ENCODE measurements around the gene GFY. TPM values are rescaled to one million over a fixed set of nuclear protein-coding genes. Genes with fewer than 3 reads are reported as not detected.

Gene GFY
- total RNA-seq, 1 donor from 2014 or later: not detected

DNA sequence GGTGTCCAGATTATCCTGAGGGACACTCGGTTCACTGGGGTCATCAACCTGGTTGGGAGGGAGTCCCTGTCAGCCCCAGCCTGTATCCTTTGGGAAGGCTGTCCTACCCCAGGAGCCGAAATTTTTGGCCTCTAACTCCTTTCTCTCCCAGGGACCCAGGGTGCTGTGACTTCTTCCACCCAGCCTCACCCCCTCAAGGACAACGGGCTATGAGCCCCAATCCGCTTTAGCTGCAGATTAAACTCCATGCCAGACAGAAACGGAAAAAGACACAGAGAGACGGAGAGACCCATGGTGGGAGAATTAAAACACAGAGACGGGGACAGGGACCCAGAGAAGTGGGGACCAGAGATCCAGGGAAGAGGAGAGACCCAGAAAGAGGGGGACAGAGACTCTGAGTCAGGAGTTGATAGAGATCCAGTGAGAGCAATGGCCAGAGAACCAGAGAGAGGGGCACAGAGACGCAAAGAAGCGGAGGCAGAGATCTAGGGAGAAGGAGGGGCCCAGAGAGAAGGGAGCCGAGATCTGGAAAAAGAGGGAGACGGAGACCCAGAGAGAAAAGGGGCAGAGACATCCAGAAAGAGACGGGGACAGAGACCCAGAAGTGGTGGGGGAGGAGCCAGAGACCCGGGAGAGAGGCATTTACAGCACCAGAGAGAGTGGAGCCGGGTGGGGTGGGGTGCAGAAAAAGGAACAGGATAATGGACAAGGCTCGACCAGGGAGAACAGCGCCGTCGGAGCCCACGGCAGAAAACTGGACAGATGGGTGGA, 15.4 kb downstream of the GFY start:
- Mint-ChIP-seq H3K27ac (ENCODE audit: unreplicated experiment) (no peak overlapping the region), H3K27me3 (ENCODE audit: low read depth) (peaks cover 84% of the 10 kb centered on the region), H3K4me3 (peak overlapping the region; percentile 60), H3K36me3 (ENCODE audit: low read depth) (no peaks in the 10 kb centered on the region), H3K4me1 (peaks cover 19% of the 10 kb centered on the region), H3K9me3 (no peaks in the 10 kb centered on the region)
- TF ChIP-seq, protein P1, sequence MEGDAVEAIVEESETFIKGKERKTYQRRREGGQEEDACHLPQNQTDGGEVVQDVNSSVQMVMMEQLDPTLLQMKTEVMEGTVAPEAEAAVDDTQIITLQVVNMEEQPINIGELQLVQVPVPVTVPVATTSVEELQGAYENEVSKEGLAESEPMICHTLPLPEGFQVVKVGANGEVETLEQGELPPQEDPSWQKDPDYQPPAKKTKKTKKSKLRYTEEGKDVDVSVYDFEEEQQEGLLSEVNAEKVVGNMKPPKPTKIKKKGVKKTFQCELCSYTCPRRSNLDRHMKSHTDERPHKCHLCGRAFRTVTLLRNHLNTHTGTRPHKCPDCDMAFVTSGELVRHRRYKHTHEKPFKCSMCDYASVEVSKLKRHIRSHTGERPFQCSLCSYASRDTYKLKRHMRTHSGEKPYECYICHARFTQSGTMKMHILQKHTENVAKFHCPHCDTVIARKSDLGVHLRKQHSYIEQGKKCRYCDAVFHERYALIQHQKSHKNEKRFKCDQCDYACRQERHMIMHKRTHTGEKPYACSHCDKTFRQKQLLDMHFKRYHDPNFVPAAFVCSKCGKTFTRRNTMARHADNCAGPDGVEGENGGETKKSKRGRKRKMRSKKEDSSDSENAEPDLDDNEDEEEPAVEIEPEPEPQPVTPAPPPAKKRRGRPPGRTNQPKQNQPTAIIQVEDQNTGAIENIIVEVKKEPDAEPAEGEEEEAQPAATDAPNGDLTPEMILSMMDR (conservative IDR thresholded peaks at IDR 0.05): no peak
- DNase-seq (ENCODE audit: low read depth, low spot score): no peak

DNA sequence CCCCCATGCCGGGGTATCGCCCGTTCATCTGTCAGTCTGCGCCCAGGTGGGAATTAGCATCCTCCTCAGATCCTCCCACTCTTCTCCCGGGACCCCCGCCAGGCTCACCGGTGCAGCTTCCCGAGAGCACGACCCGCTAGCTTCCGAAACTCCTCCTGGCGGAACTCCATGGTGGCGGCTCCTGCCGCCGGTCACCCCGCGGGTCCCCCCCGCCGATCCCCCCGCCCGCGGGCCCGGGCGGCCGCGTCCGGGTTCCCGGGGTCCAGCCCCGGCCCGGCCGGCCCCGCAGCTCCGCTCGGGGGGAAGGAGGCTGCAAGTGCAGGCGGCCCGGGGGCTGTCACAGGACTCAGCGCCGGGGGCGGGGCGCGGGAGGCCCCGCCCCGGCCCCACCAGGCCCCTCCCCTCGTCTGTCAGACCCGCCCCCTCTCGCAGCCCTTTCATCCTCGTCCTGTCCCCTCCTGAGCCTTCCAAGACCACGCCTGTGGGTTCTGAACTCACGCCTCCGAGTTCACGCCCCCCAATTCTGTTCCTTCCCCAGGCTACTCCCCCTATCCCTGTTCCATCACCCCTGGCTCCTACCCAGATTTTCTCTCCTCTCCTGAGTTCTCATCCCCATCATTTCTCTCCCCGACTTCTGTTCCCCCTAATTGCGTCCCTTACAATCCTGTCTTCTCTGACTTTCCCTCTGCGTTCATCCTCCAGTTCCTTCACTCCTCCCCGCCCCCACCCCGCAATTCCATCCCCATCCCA, 16.2 kb downstream of the GFY start, which contains the start of gene SLC17A7:
Gene SLC17A7 (minus strand): TSS at position 318 of the 750 bp plus-strand sequence. CDS start 148 bp downstream, at position 170.
- peak within 1 kb of the TSS; percentile 86 for H3K4me3 Mint-ChIP-seq
- H3K27ac Mint-ChIP-seq (ENCODE audit: unreplicated experiment): no peak within 1 kb of the TSS
- no peaks in the 10 kb centered on the region for H3K9me3 Mint-ChIP-seq
- DNase-seq (ENCODE audit: low read depth, low spot score): no peak
- TF ChIP-seq, protein P1 (conservative IDR thresholded peaks at IDR 0.05): no peak
- no peaks in the 10 kb centered on the region for H3K36me3 Mint-ChIP-seq (ENCODE audit: low read depth)
- H3K27me3 Mint-ChIP-seq (ENCODE audit: low read depth): peaks cover 77% of the 10 kb centered on the region
- peaks cover 19% of the 10 kb centered on the region for H3K4me1 Mint-ChIP-seq

DNA sequence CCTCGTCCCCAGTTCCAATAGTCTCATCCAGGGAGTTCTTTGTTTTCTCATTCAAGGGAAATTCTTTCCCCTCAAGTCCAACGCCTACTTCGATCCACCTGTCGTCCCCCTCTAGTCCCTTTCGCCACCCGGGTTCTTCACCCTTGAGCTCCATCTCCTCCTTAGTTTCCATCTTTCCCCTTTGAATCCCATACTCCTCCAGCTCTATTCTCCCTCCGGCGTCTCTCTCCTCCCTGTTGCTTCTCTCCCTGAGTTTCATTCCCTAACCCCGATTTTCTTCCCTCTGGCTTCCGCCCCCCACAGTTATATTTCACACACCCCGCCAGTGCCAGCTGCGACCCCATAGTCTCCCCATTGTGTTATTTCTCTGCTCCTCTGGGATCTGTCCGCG, 16.8 kb downstream of the GFY start:
- H3K27ac Mint-ChIP-seq (ENCODE audit: unreplicated experiment): no peak overlapping the region
- no peaks in the 10 kb centered on the region for H3K9me3 Mint-ChIP-seq
- H3K27me3 Mint-ChIP-seq (ENCODE audit: low read depth): peaks cover 71% of the 10 kb centered on the region
- DNase-seq (ENCODE audit: low read depth, low spot score): no peak
- H3K36me3 Mint-ChIP-seq (ENCODE audit: low read depth): no peaks in the 10 kb centered on the region
- peaks cover 19% of the 10 kb centered on the region for H3K4me1 Mint-ChIP-seq
- peak overlapping the region; percentile 86 for H3K4me3 Mint-ChIP-seq
- TF ChIP-seq, protein P1 (conservative IDR thresholded peaks at IDR 0.05): no peak

DNA sequence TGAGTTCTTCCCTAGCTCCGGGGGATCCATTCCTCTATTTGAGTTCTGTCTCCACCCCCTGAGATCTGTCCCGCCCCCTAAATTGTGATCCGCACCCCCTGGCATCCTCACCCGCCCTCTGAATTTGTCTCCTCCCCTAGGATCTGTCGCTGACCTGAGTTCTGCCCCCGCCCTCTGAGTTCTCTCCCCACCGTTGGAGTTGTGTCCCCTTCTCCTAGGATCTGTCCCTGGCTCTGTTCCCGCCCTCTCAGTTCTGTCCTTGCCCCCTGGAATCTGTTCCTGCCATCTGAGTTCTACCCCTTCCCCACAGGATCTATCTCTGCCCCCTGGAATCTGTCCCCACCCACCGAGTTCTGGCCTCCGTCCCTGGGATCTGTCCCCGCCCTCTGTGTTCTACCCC, 17.2 kb downstream of the GFY start:
- Mint-ChIP-seq H3K9me3 (no peaks in the 10 kb centered on the region), H3K4me1 (peaks cover 19% of the 10 kb centered on the region), H3K27me3 (ENCODE audit: low read depth) (peaks cover 67% of the 10 kb centered on the region), H3K4me3 (peak overlapping the region; percentile 86), H3K36me3 (ENCODE audit: low read depth) (no peaks in the 10 kb centered on the region), H3K27ac (ENCODE audit: unreplicated experiment) (no peak overlapping the region)
- TF ChIP-seq, protein P1 (conservative IDR thresholded peaks at IDR 0.05): no peak
- DNase-seq (ENCODE audit: low read depth, low spot score): no peak

DNA sequence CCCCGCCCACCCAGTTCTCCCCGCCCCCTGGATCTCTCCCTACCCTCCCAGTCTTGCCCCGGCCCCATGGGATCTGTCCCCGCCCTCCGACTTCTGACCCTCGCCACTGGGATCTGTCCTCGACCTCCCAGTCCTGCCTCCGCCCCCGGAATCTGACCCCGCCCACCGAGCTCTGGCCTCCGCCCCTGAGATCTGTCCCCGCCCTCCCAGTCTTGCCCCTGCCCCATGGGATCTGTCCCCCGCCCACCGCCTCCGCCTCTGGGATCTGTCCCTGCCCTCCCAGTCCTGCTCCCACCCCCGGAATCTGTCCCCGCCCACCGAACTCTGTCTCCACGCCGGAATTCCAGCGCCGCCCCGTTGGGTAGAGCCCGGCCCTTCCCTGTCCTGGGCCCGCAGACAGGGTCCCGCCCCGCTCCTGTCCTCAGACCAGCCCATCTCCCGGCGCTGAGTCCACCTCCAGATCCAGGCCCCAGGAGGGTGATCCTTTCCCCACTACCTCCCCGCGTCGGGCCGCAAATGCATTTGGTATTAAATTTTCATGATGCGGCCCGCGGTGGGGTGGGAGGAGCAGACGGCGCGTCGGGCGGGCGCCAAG, 17.7 kb downstream of the GFY start:
- peaks cover 62% of the 10 kb centered on the region for H3K27me3 Mint-ChIP-seq (ENCODE audit: low read depth)
- H3K4me1 Mint-ChIP-seq: peaks cover 19% of the 10 kb centered on the region
- peak overlapping the region; percentile 86 for H3K4me3 Mint-ChIP-seq
- H3K9me3 Mint-ChIP-seq: no peaks in the 10 kb centered on the region
- no peak overlapping the region for H3K27ac Mint-ChIP-seq (ENCODE audit: unreplicated experiment)
- TF ChIP-seq, protein P1 (conservative IDR thresholded peaks at IDR 0.05): no peak
- no peaks in the 10 kb centered on the region for H3K36me3 Mint-ChIP-seq (ENCODE audit: low read depth)
- peak; percentile 72 for DNase-seq (ENCODE audit: low read depth, low spot score)
